ENCODE results near the gene CALM1.

CALM1 gene

GRCh38 chr14:90444077-90444696 is 47.4 kb downstream of the CALM1 start:
- DNase-seq = no peak

DNA sequence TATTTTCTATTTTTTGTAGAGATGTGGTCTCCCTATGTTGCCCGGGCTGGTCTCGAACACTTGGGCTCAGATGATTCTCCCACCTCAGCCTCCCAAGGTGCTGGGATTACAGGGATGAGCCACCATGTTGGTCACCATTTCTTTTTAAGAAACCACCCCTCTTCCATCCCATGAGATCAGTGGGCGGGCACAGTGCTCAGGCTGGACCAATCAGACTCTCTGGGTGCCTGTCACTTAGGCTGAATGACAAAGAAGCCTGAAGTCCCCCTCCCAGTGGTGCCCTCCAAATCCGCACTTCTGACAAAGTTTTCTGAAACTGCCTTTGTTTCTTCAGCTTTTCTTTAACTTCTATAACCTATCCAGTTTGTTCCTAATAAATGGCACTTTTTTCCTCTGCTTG is 48.2 kb downstream of the CALM1 start:
- DNase-seq = no peak

- no peak for DNase-seq
Measured at GRCh38 chr14:90446405-90446804, 49.6 kb downstream of the CALM1 start.

DNA sequence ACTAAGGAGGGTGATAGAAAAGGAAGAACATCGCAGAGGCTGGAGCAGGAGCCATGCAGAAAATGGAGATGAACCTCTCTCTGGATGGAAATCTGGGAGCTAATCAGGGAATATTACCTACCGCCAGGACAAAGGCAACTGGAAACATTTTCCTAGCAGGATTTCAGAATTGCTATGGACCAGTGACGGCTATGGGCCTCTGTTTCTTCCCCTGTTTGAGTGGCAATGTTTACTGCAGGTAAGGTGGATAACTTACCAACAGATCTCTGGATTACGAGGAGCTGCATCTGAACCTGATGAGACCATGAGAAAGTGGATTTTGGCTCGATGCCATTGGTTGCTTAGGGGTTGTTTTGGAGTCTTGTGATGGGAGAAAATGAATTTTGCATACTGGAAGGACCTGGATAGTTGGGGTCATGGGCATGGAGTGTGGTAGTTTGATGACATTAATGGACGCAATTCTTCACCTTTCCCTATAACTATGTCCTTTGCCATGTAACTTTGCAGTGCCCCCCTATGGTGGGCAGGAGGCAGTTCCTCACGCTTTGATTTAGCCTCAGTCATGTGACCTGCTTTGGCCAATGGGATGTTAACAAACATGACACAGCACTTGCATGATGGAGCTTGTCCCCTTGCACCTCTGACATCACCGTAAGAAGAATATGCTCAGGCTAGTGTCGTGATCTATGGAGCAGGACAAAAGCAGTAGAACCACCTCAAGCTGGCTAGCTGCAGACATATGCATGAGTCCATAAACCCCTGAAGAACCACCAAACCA is 51.1 kb downstream of the CALM1 start:
- no peak for DNase-seq

DNA sequence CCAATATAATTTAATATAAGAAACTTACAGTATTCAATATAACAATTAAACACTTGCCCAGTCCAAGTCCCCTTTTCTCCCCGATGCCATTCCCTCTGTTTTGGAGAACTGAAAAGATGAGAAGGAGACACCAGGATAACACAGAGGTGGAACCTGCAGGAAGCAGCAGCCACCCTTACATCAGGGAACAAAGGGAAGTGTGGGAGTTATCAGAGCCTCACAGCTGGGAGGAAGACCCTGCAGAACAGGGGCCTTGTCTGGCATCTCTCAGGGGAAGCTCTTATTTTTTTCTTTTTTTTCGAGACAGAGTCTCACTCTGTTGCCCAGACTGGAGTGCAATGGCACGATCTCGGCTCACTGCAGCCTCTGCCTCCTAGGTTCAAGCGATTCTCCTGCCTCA is 52.6 kb downstream of the CALM1 start:
- DNase-seq = no peak

- no peak for DNase-seq
Measured at GRCh38 chr14:90450151-90450550, 53.3 kb downstream of the CALM1 start.

DNA sequence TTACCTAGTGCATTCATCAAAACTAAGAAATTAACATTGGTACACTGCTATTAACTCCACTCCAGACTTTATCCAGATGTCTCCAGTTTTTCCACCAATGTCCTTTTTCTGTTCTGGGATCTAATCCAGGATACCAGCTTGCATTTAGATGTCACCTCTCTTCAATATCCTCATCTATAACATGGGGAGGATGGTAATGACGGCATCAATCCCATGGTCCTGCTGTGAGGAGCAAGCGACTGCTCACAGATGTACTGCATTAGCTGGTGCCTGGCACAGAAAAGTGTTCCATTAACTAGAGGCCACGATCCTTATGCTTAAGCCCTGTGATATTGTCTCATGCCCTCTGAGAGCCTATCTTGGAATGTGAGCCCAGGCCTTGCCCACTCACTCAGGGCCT is 53.8 kb downstream of the CALM1 start:
- DNase-seq = no peak

DNA sequence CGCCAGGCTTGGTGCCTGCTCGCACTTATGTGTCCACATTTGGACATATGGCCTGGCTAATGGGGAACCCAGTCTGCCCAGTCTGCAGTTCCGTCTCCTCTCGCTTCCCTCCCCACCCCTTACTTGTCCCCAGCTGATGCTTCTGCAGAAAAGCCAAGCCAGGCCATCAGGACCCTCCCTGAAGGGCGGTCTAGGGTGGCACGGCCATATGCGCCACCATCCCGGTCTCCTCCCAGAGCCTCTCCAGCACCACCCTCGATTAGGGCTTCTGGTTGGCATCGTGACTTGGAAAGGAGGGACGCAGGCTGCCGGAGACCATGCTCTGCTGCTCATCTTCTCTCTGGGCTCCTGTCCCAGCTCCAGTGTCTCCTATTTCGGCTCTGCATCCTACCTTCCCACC is 54.6 kb downstream of the CALM1 start:
- DNase-seq = no peak

DNA sequence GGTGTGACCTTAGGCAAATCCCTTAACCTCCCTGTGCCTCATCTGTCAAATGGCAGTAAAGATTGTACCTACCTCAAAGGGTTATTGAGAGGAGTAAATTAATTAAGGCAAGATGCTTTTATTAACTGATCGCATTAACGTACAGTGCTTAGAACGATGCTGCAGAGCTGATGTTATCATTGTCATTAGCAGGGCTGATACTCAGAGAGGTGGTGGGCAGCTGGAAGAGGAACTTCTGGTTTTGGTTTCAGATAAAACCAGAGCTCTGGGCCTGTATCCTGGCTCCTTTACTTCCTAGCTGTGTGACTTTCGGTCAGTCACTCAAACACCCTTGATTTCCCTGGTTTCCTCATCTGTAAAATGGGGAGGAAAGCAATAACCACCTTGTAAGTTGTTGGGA is 55.1 kb downstream of the CALM1 start:
- no peak for DNase-seq

GRCh38 chr14:90452366-90452765 is 55.5 kb downstream of the CALM1 start:
- no peak for DNase-seq

- DNase-seq = no peak
Measured at GRCh38 chr14:90453401-90453951, 56.6 kb downstream of the CALM1 start.

DNA sequence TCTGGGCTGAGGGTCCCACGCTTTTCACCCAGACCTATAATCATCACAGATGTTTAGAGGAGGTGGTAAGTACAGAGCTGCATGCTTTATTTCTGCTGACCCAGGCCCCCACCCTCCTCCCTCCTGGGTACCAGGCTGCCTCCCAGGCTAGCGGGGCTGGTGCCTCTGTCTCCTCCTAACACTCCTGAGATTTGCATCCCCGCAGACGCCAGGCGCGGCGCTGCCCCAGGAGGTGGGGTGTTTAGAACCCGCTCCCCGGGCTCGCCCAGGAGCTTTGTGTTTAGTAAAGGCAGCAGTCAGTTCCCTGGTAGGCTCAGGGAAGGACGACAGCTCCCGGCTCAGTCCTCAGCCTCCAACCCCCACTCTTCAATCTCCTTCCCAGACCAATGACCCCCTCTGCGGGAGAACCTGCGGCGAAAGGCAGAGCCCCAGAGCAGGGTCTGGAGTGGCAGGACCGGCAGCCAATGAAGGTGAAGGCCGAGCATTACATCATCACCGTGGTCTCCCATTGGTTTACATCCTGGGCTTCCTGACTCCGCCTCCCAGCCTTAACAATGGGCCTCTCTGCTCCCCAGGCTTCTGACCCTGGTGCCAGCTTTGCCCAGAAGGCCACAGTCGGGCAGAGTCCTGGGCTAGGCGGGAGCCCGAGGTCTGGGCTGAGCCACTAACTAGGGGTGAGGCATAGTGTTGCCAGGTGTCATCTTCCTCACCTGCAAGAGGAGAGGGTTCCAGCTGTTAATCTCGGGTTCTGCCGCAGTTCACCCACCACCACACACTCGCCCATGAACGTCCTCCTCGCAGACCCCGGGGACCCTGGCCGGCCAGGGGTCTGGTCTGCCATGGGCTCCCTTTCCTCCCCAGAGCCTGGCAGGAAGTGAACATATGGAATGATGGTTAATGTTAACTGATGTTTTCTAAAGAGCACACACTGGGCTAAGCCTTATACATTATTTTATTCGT is 57.5 kb downstream of the CALM1 start:
- no peak for DNase-seq

- DNase-seq = no peak
Measured at GRCh38 chr14:90455100-90455571, 58.3 kb downstream of the CALM1 start.

- DNase-seq = no peak
Measured at GRCh38 chr14:90456551-90456950, 59.7 kb downstream of the CALM1 start.

DNA sequence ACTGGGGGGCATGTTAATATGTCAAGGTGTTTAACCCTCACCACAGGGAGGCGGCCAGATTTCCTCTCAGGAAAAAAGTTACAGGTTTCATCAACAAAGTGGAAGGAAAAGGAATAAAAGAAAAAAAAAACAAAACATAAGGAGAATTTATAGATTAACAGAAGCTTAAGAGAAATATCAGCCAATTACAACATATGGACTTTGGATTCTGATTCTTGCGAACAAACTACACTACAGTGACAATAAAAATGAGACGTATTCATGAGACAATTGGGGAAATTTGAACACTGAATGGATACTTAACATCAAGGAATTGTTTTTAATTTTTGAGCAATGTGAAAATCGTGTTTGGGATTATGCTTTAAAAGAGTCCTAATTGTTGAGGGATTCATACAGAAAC is 60.4 kb downstream of the CALM1 start:
- DNase-seq = no peak

Data from AML-193 (cell line).